Calu3 (cell line): ENCODE data around the gene TMEM255A. TPM values are rescaled to one million over a fixed set of nuclear protein-coding genes. Genes with fewer than 3 reads are reported as not detected.

Experiments used
- BruUV-seq: library from RNA; stranded (reverse); fragments of 400-500 nt; replicated peaks from 2 replicates; lab custom pipeline; 2021; lab: Mats Ljungman, UMichigan
- CTCF ChIA-PET: fragments of 300-600 bp; sonication (Branson Sonifier 250); formaldehyde crosslinking; loops from one replicate; lab custom pipeline; 2022; ENCODE audit warnings: antibody characterized with exemption; lab: Charles Lee
- DNase-seq: peaks from one replicate; pipeline ENCODE4 v3.0.0; 2022
- H3K27ac Mint-ChIP-seq: one replicate; pipeline ENCODE4 v1.8.0; 2022; ENCODE audit warnings: mixed read lengths; ENCODE audit not compliant: unreplicated experiment
- H3K27me3 Mint-ChIP-seq: one replicate; pipeline ENCODE4 v1.8.0; 2022; ENCODE audit warnings: mixed read lengths; ENCODE audit not compliant: unreplicated experiment
- H3K36me3 Mint-ChIP-seq: one replicate; pipeline ENCODE4 v1.8.0; 2022; ENCODE audit warnings: mild to moderate bottlenecking, moderate library complexity, mixed read lengths; ENCODE audit not compliant: insufficient read depth, unreplicated experiment
- H3K4me1 Mint-ChIP-seq: one replicate; pipeline ENCODE4 v1.8.0; 2022; ENCODE audit warnings: mild to moderate bottlenecking, low read depth, mixed read lengths; ENCODE audit not compliant: unreplicated experiment
- H3K4me3 Mint-ChIP-seq: one replicate; pipeline ENCODE4 v1.8.0; 2022; ENCODE audit warnings: mild to moderate bottlenecking, low read depth, moderate library complexity, mixed read lengths; ENCODE audit not compliant: unreplicated experiment
- H3K9me3 Mint-ChIP-seq: one replicate; pipeline ENCODE4 v1.8.0; 2022; ENCODE audit warnings: low read depth, mixed read lengths; ENCODE audit not compliant: unreplicated experiment
- intact Hi-C: fragments of 100-400 bp; cut with micrococcal nuclease; formaldehyde crosslinking; loops from one replicate; pipeline ENCODE4 v1.10.0; 2022; ENCODE audit not compliant: unreplicated experiment
- total RNA-seq: library from RNA; stranded (reverse); gene quantifications from 2 replicates; pipeline ENCODE4 v1.2.3, GENCODE V29; 2022
- TF ChIP-seq, protein P1 (sequence below): fragments of 200-600 bp; IDR thresholded peaks from one replicate; pipeline ENCODE4 v1.8.0; 2022; ENCODE audit warnings: antibody characterized with exemption; ENCODE audit not compliant: unreplicated experiment

TMEM255A gene
- total RNA-seq, 1 experiment from 2014 or later, result not detected

DNA sequence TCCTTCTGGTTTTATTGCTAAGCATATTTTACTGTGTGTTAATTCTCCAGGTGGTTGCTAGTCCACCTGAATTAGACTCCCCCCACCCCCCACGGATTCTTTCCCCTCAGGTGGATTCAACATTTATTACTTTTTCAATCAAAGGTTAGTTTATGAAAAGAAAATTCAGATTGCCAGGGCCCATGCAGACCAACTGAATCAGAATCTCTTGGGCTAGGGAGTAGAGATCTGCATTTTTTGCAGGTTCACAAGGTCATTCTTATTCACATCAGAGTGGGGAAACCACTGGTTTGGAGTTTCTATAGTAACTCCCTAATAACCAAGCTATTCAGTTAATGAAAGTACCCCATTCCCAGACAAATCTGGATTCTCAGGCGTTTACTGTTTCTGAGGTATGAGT, 9.8 kb downstream of the TMEM255A start:
- H3K36me3 Mint-ChIP-seq, result no peaks in the 10 kb centered on the region
- no peaks in the 10 kb centered on the region for H3K9me3 Mint-ChIP-seq
- no peak overlapping the region for H3K27ac Mint-ChIP-seq
- BruUV-seq, result no TSS peak
- intact Hi-C loops, result loop anchor here (2.0 kb wide), 1 partner anchor 51 kb away; the partner anchor contains the start of gene ZBTB33
- no peak for DNase-seq
- H3K27me3 Mint-ChIP-seq, result peaks cover 3% of the 10 kb centered on the region
- H3K4me3 Mint-ChIP-seq, result no peak overlapping the region
- TF ChIP-seq, protein P1, sequence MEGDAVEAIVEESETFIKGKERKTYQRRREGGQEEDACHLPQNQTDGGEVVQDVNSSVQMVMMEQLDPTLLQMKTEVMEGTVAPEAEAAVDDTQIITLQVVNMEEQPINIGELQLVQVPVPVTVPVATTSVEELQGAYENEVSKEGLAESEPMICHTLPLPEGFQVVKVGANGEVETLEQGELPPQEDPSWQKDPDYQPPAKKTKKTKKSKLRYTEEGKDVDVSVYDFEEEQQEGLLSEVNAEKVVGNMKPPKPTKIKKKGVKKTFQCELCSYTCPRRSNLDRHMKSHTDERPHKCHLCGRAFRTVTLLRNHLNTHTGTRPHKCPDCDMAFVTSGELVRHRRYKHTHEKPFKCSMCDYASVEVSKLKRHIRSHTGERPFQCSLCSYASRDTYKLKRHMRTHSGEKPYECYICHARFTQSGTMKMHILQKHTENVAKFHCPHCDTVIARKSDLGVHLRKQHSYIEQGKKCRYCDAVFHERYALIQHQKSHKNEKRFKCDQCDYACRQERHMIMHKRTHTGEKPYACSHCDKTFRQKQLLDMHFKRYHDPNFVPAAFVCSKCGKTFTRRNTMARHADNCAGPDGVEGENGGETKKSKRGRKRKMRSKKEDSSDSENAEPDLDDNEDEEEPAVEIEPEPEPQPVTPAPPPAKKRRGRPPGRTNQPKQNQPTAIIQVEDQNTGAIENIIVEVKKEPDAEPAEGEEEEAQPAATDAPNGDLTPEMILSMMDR, result no peak
- peaks cover 8% of the 10 kb centered on the region for H3K4me1 Mint-ChIP-seq
- CTCF ChIA-PET, result no interaction called here

DNA sequence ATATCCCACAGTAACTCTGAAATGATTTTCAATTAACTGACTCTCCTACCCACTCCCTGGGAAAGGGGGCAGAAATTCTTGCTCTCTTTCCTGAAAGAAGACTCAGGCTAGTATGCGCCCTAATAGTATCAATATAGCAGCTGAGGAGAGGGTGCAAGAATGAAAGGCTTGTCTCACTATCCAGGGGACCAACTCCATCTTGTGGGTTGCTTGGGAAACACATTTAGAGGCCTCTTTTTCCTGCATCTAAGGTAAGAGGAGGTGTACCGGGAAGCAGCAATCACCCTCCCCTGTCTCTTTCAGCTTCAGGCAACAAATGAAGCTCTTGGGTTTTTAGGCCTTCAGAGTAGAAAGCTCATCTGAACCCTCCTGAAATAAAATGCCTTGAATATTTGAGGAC, 11.3 kb downstream of the TMEM255A start:
- no peak overlapping the region for H3K27ac Mint-ChIP-seq
- CTCF ChIA-PET, result interaction anchor here (0.5 to 1.2 kb wide), 3 partner anchors 11 to 306 kb away, joined by 3 to 4 read pairs (median 4); partner anchors contain the start of gene ZBTB33
- intact Hi-C loops, result loop anchor here (2.0 kb wide), 1 partner anchor 49 kb away; the partner anchor contains the start of gene ZBTB33

DNA sequence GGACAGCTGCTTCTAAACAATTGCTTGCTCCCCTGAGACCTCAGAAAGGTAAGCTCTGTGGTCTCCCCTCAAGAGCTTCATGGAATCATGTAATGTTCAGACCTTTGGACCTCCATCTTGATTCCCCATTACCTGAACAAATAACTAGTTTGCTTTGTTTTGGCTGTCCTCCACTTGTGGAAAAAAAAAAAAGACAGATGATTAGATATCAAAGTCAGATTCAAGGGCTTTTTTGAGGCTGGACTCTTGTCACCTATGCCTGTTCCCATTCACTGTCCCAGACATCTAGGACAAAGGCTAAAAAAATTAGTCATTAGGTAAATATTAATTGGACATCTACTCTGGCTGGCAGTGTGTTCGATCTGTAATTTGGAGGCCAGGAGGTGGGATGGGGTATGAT, 13.3 kb downstream of the TMEM255A start:
- Mint-ChIP-seq H3K27me3 (no peaks in the 10 kb centered on the region), H3K4me3 (no peak overlapping the region), H3K4me1 (peaks cover 6% of the 10 kb centered on the region), H3K36me3 (no peaks in the 10 kb centered on the region), H3K9me3 (no peaks in the 10 kb centered on the region), H3K27ac (no peak overlapping the region)
- CTCF ChIA-PET, result interaction anchor here (0.7 kb wide), 1 partner anchor 88 kb away, joined by 3 read pairs; no protein-coding TSS in a partner anchor
- TF ChIP-seq, protein P1, result no peak
- BruUV-seq, result no TSS peak
- intact Hi-C loops, result no loop called here
- no peak for DNase-seq

More for the DNA sequence above, 11.3 kb downstream of the TMEM255A start:
- Mint-ChIP-seq H3K36me3 (no peaks in the 10 kb centered on the region), H3K4me1 (peaks cover 8% of the 10 kb centered on the region), H3K9me3 (no peaks in the 10 kb centered on the region), H3K4me3 (no peak overlapping the region), H3K27me3 (no peaks in the 10 kb centered on the region)
- no TSS peak for BruUV-seq
- TF ChIP-seq, protein P1, result no peak
- peak; percentile 23 for DNase-seq

DNA sequence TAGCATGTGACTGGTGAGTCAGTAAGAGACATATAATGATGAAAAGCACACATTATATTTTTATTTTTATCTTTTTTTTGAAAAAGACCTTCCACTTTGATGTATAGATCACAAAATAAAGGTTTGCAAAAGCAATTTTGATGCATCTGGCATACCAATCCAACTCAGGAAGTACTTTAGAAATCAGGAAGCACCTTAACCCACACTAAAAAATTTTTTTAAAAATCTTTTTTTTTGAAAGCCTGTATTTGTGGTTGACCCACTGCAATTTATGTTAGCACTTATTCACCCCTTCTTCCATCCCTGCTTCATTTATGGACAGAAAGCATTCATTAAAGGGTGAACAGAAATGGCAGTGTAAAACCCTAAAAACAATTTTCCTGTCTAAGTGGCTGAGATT, 16.6 kb downstream of the TMEM255A start:
- no peak for DNase-seq
- CTCF ChIA-PET, result interaction anchor here (0.5 kb wide), 1 partner anchor 32 kb away, joined by 3 read pairs; no protein-coding TSS in a partner anchor
- Mint-ChIP-seq H3K36me3 (no peaks in the 10 kb centered on the region), H3K27me3 (no peaks in the 10 kb centered on the region), H3K9me3 (no peaks in the 10 kb centered on the region), H3K4me1 (no peaks in the 10 kb centered on the region), H3K4me3 (no peak overlapping the region), H3K27ac (no peak overlapping the region)
- no TSS peak for BruUV-seq
- TF ChIP-seq, protein P1, result no peak
- intact Hi-C loops, result no loop called here
